ENCODE measurements around the gene CDH23. TPM values are rescaled to one million over a fixed set of nuclear protein-coding genes. Genes with fewer than 3 reads are reported as not detected.

Gene CDH23
- total and polyA plus RNA-seq, 2 donors (not counting 1 experiment from before 2014, with no cell fraction given), result 0.37 to 0.89 TPM

- ATAC-seq (ENCODE audit: low read depth) (no peak), DNase-seq (no peak)
- TF ChIP-seq EZH2 (IDR thresholded peaks at IDR 0.05; ENCODE audit: borderline replicate concordance, insufficient read depth, low read depth, low read length, poor library complexity, severe bottlenecking), result no peak
- TF ChIP-seq, protein P1, sequence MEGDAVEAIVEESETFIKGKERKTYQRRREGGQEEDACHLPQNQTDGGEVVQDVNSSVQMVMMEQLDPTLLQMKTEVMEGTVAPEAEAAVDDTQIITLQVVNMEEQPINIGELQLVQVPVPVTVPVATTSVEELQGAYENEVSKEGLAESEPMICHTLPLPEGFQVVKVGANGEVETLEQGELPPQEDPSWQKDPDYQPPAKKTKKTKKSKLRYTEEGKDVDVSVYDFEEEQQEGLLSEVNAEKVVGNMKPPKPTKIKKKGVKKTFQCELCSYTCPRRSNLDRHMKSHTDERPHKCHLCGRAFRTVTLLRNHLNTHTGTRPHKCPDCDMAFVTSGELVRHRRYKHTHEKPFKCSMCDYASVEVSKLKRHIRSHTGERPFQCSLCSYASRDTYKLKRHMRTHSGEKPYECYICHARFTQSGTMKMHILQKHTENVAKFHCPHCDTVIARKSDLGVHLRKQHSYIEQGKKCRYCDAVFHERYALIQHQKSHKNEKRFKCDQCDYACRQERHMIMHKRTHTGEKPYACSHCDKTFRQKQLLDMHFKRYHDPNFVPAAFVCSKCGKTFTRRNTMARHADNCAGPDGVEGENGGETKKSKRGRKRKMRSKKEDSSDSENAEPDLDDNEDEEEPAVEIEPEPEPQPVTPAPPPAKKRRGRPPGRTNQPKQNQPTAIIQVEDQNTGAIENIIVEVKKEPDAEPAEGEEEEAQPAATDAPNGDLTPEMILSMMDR (IDR thresholded peaks at IDR 0.05), result no peak
- intact Hi-C loops (cut with micrococcal nuclease), result loop anchor here (5.0 kb wide), 1 partner anchor 393 kb away; no protein-coding TSS in a partner anchor
- ChIA-PET CTCF (interaction anchor here (1.5 to 2.3 kb wide), 2 partner anchors 44 to 62 kb away, joined by 5 to 9 read pairs; no protein-coding TSS in a partner anchor), POLR2A (interaction anchor here (0.5 to 1.1 kb wide), 2 partner anchors 13 to 43 kb away, joined by 3 read pairs; no protein-coding TSS in a partner anchor)
- Histone ChIP-seq H3K79me2 (ENCODE audit: control insufficient read depth, insufficient read depth, low read length) (peaks cover 86% of the 10 kb centered on the region), H4K20me1 (ENCODE audit: control insufficient read depth, insufficient read depth, low read length, poor library complexity, severe bottlenecking) (no peaks in the 10 kb centered on the region), H2AFZ (ENCODE audit: insufficient read depth, low read depth, low read length, poor library complexity, severe bottlenecking) (no peak overlapping the region), H3K4me3 (ENCODE audit: control extremely low read depth in 1 of 5, extremely low read depth in 1 of 5, insufficient read depth in 1 of 5, low read depth in 2 of 5, low read length in 4 of 5) (peak overlapping the region in 1 of 5 experiments; percentile 92), H3K4me2 (replicated peaks; ENCODE audit: low read depth, low read length, poor library complexity, severe bottlenecking) (peak overlapping the region; percentile 83), H3K9ac (ENCODE audit: low read length) (no peak overlapping the region), H3K9me3 (ENCODE audit: control extremely low read depth in 1 of 3, control insufficient read depth in 2 of 3, insufficient read depth in 1 of 3, low read length in 2 of 3) (no peaks in the 10 kb centered on the region), H3K4me1 (ENCODE audit: control insufficient read depth in 2 of 2, insufficient read depth in 2 of 2, low read length in 2 of 2) (peaks cover 87 to 98% of the 10 kb centered on the region in 2 donors), H3K27me3 (replicated peaks in 1 of 4; ENCODE audit: control extremely low read depth in 1 of 4, control insufficient read depth in 3 of 4, insufficient read depth in 4 of 4, low read length in 3 of 4) (no peaks in the 10 kb centered on the region), H3K36me3 (replicated peaks in 1 of 2; ENCODE audit: control extremely low read depth in 1 of 2, control insufficient read depth in 1 of 2, extremely low read depth in 1 of 2, insufficient read depth in 2 of 2, low read length in 1 of 2) (peaks cover 0 to 15% of the 10 kb centered on the region in 2 experiments), H3K27ac (ENCODE audit: low read length in 2 of 2) (peak overlapping the region; percentile 88 to 95)
- peaks cover 91% of the 10 kb centered on the region for H3K4me1 Mint-ChIP-seq
- no peaks in the 10 kb centered on the region for H3K27me3 Mint-ChIP-seq
- H3K9me3 Mint-ChIP-seq (ENCODE audit: insufficient read depth), result no peaks in the 10 kb centered on the region
- H3K4me3 Mint-ChIP-seq, result peak overlapping the region; percentile 94
- H3K27ac Mint-ChIP-seq, result peak overlapping the region; percentile 92
- 90% methylated on average over 2 of the region's 3 CpGs for WGBS (ENCODE audit: insufficient coverage)
Observed at GRCh38 chr10:71770789-71771188, 374.1 kb downstream of the CDH23 start.

GRCh38 chr10:71771204-71771603 lies 374.5 kb downstream of the CDH23 start:
- Histone ChIP-seq H3K27ac (ENCODE audit: low read length in 2 of 2) (peak overlapping the region; percentile 88 to 95), H2AFZ (ENCODE audit: insufficient read depth, low read depth, low read length, poor library complexity, severe bottlenecking) (no peak overlapping the region), H3K4me2 (replicated peaks; ENCODE audit: low read depth, low read length, poor library complexity, severe bottlenecking) (peak overlapping the region; percentile 83), H3K36me3 (replicated peaks in 1 of 2; ENCODE audit: control extremely low read depth in 1 of 2, control insufficient read depth in 1 of 2, extremely low read depth in 1 of 2, insufficient read depth in 2 of 2, low read length in 1 of 2) (peaks cover 0 to 11% of the 10 kb centered on the region in 2 experiments), H3K4me3 (ENCODE audit: control extremely low read depth in 1 of 5, extremely low read depth in 1 of 5, insufficient read depth in 1 of 5, low read depth in 2 of 5, low read length in 4 of 5) (peak overlapping the region in 1 of 5 experiments; percentile 92), H3K4me1 (ENCODE audit: control insufficient read depth in 2 of 2, insufficient read depth in 2 of 2, low read length in 2 of 2) (peaks cover 90 to 98% of the 10 kb centered on the region in 2 donors), H3K79me2 (ENCODE audit: control insufficient read depth, insufficient read depth, low read length) (peaks cover 86% of the 10 kb centered on the region), H3K9ac (ENCODE audit: low read length) (no peak overlapping the region), H3K9me3 (ENCODE audit: control extremely low read depth in 1 of 3, control insufficient read depth in 2 of 3, insufficient read depth in 1 of 3, low read length in 2 of 3) (no peaks in the 10 kb centered on the region), H4K20me1 (ENCODE audit: control insufficient read depth, insufficient read depth, low read length, poor library complexity, severe bottlenecking) (no peaks in the 10 kb centered on the region), H3K27me3 (replicated peaks in 1 of 4; ENCODE audit: control extremely low read depth in 1 of 4, control insufficient read depth in 3 of 4, insufficient read depth in 4 of 4, low read length in 3 of 4) (no peaks in the 10 kb centered on the region)
- no peak for TF ChIP-seq EZH2 (IDR thresholded peaks at IDR 0.05; ENCODE audit: borderline replicate concordance, insufficient read depth, low read depth, low read length, poor library complexity, severe bottlenecking)
- TF ChIP-seq, protein P1 (IDR thresholded peaks at IDR 0.05), result no peak
- Mint-ChIP-seq H3K4me1 (peaks cover 92% of the 10 kb centered on the region), H3K4me3 (peak overlapping the region; percentile 94), H3K27ac (peak overlapping the region; percentile 92), H3K9me3 (ENCODE audit: insufficient read depth) (no peaks in the 10 kb centered on the region), H3K27me3 (no peaks in the 10 kb centered on the region)
- ChIA-PET POLR2A (interaction anchor here (0.5 to 1.1 kb wide), 2 partner anchors 14 to 43 kb away, joined by 3 read pairs; no protein-coding TSS in a partner anchor), CTCF (interaction anchor here (1.0 to 4.8 kb wide), 9 partner anchors 13 to 125 kb away, joined by 3 to 36 read pairs (median 9); no protein-coding TSS in a partner anchor)
- intact Hi-C loops (cut with micrococcal nuclease), result loop anchor here (5.0 kb wide), 1 partner anchor 394 kb away; no protein-coding TSS in a partner anchor
- ATAC-seq (ENCODE audit: low read depth), result no peak
- WGBS (ENCODE audit: insufficient coverage), result 57% methylated on average over 2 of the region's 2 CpGs
- DNase-seq, result no peak
